Endodermal cell (in vitro differentiated cells): ENCODE results near the gene MAN2B2. TPM values are rescaled to one million over a fixed set of nuclear protein-coding genes. Genes with fewer than 3 reads are reported as not detected.

Experiments
- DNase-seq: peaks from one replicate; pipeline ENCODE4 v3.0.0-alpha.2; 2017
- H3K27ac ChIP-seq: 2 replicates; pipeline ENCODE4 v1.5.1; 2013; ENCODE audit warnings: mild to moderate bottlenecking, low read depth, low read length, moderate library complexity
- H3K27me3 ChIP-seq: 2 replicates; pipeline ENCODE4 v1.6.1; 2013; ENCODE audit warnings: mild to moderate bottlenecking, low read length, moderate library complexity; ENCODE audit not compliant: insufficient read depth, control insufficient read depth, poor library complexity, severe bottlenecking
- H3K36me3 ChIP-seq: 2 replicates; pipeline ENCODE4 v1.7.0; 2013; ENCODE audit warnings: mild to moderate bottlenecking, low read length, moderate library complexity; ENCODE audit not compliant: control insufficient read depth, insufficient read depth
- H3K4me1 ChIP-seq: one replicate; pipeline ENCODE4 v1.7.0; 2013; ENCODE audit warnings: low read length; ENCODE audit not compliant: control insufficient read depth, insufficient read depth
- H3K4me3 ChIP-seq: 2 replicates; pipeline ENCODE4 v1.5.1; 2013; ENCODE audit warnings: mild to moderate bottlenecking, low read length, moderate library complexity
- H3K9ac ChIP-seq: 2 replicates; pipeline ENCODE4 v1.6.1; 2013; ENCODE audit warnings: mild to moderate bottlenecking, low read length, moderate library complexity; ENCODE audit not compliant: poor library complexity, severe bottlenecking; ENCODE audit errors: extremely low read depth
- H3K9me3 ChIP-seq: 2 replicates; pipeline ENCODE4 v1.6.1; 2013; ENCODE audit warnings: mild to moderate bottlenecking, low read length, moderate library complexity; ENCODE audit not compliant: control insufficient read depth
- H3K27ac Mint-ChIP-seq: 2 replicates; pipeline ENCODE4 v1.8.0; 2020; ENCODE audit warnings: mixed read lengths
- H3K27me3 Mint-ChIP-seq: 2 replicates; pipeline ENCODE4 v1.8.0; 2021; ENCODE audit warnings: mild to moderate bottlenecking, mixed read lengths; ENCODE audit not compliant: insufficient read depth
- H3K36me3 Mint-ChIP-seq: 2 replicates; pipeline ENCODE4 v1.8.0; 2020; ENCODE audit warnings: low read depth, mixed read lengths
- H3K4me1 Mint-ChIP-seq: 2 replicates; pipeline ENCODE4 v1.8.0; 2020; ENCODE audit warnings: mixed read lengths
- H3K4me3 Mint-ChIP-seq: 2 replicates; pipeline ENCODE4 v1.8.0; 2020; ENCODE audit warnings: mild to moderate bottlenecking, moderate library complexity, mixed read lengths
- H3K9me3 Mint-ChIP-seq: 2 replicates; pipeline ENCODE4 v1.8.0; 2020; ENCODE audit warnings: mild to moderate bottlenecking, mixed read lengths
- CTCF ChIP-seq: fragments of 200-600 bp; sonication (generic); conservative IDR thresholded peaks from 2 replicates; pipeline ENCODE4 v1.5.0; 2021; ENCODE audit warnings: antibody characterized with exemption, mild to moderate bottlenecking
- WGBS, 2 experiments: methylation state at CpG; one replicate each; pipeline versions ENCODE4 v1.1.5 to v1.1.7; 2013; ENCODE audit warnings: missing lambda C conversion rate in 2 of 2, mixed read lengths in 1 of 2; ENCODE audit not compliant: insufficient coverage in 1 of 2, insufficient read length in 1 of 2; 5-methylcytosine and 5-hydroxymethylcytosine counted together
- total RNA-seq, 2 donors: library from RNA; stranded (reverse); fragmentation: NEBNext Ultra II Directional in 1 of 2; extraction: Animal tissue kit (Norgen Biotek cat#: 25700) in 1 of 2; gene quantifications; 2 replicates in 1 of 2; 3 replicates in 1 of 2; pipeline ENCODE4 v1.2.1, GENCODE V29; 2021

MAN2B2 gene
- total RNA-seq, 2 donors from 2014 or later = 13.3 to 20.8 TPM

DNA sequence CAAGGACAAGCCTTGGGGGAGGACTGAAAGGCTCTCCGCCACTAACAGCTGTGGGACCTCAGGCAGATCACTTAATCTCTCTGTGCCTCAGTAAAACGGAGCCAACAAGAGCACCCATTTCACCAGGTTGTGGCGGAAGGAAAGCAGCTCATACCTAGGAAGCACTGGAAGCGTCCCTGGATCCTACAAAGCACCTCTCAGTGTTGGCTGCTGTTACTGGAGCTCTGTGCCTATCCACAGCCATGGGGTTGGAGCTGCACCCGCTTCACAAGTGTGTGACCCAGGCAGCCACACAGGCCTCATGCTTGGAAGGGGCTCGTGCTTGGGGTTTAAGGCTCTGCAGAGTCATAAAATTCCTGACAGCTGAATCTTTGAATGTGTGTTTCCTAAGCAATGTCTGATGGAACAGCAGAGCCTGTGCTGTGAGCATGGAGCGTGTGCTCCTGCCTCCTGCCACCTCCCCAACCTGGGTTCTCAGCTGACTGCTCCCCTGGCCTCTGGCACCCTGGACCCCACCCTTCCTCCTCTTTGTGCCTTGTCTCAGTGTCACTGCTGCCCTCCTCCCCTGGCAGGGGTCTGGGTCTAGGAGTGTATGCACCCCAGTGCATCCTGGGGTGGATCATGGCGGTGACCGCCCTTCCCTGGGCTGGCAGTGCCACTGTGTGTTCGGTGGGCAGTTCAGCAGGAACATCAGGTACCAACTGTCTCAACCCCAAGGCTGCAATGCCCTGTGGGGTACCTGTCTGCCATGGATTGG is 14.4 kb upstream of the MAN2B2 start:
- Histone ChIP-seq H3K27me3 (peaks cover 96% of the 10 kb centered on the region), H3K4me3 (no peak overlapping the region), H3K4me1 (no peaks in the 10 kb centered on the region), H3K27ac (no peak overlapping the region), H3K36me3 (no peaks in the 10 kb centered on the region), H3K9me3 (no peaks in the 10 kb centered on the region), H3K9ac (no peak overlapping the region)
- no peak for TF ChIP-seq CTCF
- Mint-ChIP-seq H3K4me3 (no peak overlapping the region), H3K4me1 (no peaks in the 10 kb centered on the region), H3K9me3 (no peaks in the 10 kb centered on the region), H3K36me3 (no peaks in the 10 kb centered on the region), H3K27ac (no peak overlapping the region), H3K27me3 (peaks cover 91% of the 10 kb centered on the region)
- 87 to 88% methylated on average over 10 of the region's 10 CpGs for WGBS, 2 experiments
- no peak for DNase-seq

DNA sequence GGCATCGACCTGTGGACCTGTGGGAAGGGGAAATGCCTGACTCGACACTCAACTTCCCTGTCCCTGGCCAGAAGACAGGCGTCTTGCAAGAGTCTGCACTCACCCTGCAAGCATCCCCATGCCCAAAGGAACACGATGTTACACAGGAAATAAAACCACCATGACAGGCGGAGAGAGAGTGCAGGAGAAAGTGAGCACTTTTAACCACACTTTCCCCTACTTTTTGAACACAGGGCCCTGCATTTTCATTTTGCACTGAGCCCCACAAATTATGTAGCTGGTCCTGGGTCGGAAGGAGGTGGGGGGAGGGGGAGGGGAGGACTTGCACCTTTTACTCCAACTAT is 13.8 kb upstream of the MAN2B2 start:
- WGBS, 2 experiments = 47 to 67% methylated on average over 3 to 5 of the region's 6 CpGs
- Histone ChIP-seq H3K27ac (no peak overlapping the region), H3K4me3 (no peak overlapping the region), H3K4me1 (no peaks in the 10 kb centered on the region), H3K36me3 (no peaks in the 10 kb centered on the region), H3K9me3 (no peaks in the 10 kb centered on the region), H3K27me3 (peaks cover 96% of the 10 kb centered on the region), H3K9ac (no peak overlapping the region)
- Mint-ChIP-seq H3K4me1 (no peaks in the 10 kb centered on the region), H3K4me3 (no peak overlapping the region), H3K9me3 (no peaks in the 10 kb centered on the region), H3K27me3 (peaks cover 91% of the 10 kb centered on the region), H3K36me3 (no peaks in the 10 kb centered on the region), H3K27ac (no peak overlapping the region)
- TF ChIP-seq CTCF = no peak
- DNase-seq = no peak

GRCh38 chr4:6561706-6562371 is 13.2 kb upstream of the MAN2B2 start:
- peaks cover 91% of the 10 kb centered on the region for H3K27me3 Mint-ChIP-seq
- H3K27ac Mint-ChIP-seq = no peak overlapping the region
- Histone ChIP-seq H3K9ac (no peak overlapping the region), H3K36me3 (no peaks in the 10 kb centered on the region), H3K27ac (no peak overlapping the region), H3K4me1 (no peaks in the 10 kb centered on the region), H3K27me3 (peaks cover 96% of the 10 kb centered on the region), H3K4me3 (no peak overlapping the region), H3K9me3 (no peaks in the 10 kb centered on the region)
- peak; percentile 57 for DNase-seq
- 66 to 73% methylated on average over 14 to 16 of the region's 16 CpGs for WGBS, 2 experiments
- no peak for TF ChIP-seq CTCF
- no peaks in the 10 kb centered on the region for H3K9me3 Mint-ChIP-seq
- no peaks in the 10 kb centered on the region for H3K36me3 Mint-ChIP-seq
- H3K4me1 Mint-ChIP-seq = no peaks in the 10 kb centered on the region
- H3K4me3 Mint-ChIP-seq = no peak overlapping the region
